GM19351 (cell line): Measurements from ENCODE around the gene KAT2B.

Source experiments
- ATAC-seq: cut with Tn5 transposase; IDR thresholded peaks from one replicate; pipeline ENCODE4 v1.9.1; 2021; ENCODE audit warnings: mild to moderate bottlenecking, moderate library complexity; ENCODE audit not compliant: unreplicated experiment

The KAT2B gene

GRCh38 chr3:20095470-20095869 is 55.2 kb downstream of the KAT2B start:
- ATAC-seq: no peak

GRCh38 chr3:20096135-20096685 is 56.0 kb downstream of the KAT2B start:
- no peak for ATAC-seq

- no peak for ATAC-seq
Observed at GRCh38 chr3:20097015-20097414, 56.8 kb downstream of the KAT2B start.

DNA sequence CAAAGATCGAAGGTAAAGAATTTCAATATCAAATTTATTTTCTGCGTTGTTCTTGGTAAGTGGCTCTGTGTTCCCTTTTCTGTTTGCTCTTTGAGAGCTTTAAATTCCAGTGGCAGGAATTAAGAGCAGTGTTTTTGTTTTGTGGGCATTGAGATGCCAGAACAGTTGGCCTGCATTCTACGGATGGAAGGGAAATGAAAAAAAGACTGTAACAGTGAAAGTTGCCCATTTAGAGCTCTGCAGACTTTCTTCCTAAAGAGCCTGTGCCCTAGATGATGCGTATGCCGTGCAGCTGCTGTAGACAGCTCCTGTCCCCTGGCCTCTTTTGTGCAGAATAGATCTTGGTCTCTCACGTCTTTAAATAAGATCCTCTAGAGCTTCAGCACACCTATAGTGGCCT is 58.8 kb downstream of the KAT2B start:
- no peak for ATAC-seq

DNA sequence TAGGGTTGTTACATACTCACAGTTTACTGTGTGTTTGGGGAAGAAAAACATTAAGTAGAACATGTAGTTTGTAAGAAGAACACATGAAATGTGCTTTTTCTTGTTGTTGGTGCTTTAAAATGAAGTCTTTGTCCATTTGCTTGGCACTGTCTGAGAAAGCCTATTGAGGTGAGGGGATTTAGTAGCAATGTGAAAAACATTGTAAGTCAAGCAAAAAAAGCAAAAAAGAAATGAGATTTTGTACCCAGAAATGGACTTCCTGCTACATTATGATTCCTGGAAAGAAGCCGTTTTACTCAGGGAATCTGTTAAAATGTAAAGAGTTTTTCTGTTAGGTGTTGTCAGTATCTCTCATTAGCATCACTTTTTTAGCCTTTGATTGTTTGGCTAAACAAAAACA is 59.9 kb downstream of the KAT2B start:
- no peak for ATAC-seq

DNA sequence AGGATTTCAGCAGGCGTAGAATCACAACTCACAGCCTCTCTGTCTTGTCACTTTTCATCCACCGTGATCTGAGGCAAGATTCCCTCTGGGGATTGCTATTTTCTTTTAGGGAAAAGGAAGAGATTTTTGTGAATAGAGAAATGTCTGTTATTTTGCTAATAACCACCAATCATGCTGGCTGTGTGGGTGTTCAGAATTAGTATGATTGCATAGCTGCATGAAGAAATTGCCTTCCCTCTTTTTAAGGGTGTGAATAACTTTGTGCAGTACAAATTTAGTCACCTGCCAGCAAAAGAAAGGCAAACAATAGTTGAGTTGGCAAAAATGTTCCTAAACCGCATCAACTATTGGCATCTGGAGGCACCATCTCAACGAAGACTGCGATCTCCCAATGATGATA is 60.8 kb downstream of the KAT2B start:
- ATAC-seq: no peak

DNA sequence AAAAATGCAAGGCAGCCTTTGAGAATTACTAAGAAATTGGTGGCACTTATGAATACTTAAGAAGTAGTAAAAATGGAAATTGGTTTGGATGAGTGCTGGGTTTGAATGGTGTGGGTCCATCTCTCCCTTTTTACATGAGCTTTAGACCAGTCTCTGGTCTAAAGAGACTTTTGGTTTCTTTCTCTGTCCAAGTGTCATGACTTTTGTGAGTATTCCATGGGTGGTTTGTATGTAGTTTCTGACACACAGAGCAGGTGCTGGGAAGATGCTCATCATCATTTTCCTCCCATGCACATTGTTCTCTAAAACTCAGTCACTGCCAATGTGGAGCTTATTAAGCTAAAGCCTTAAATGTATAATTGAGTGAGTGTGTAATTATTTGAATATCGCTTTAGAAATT is 63.5 kb downstream of the KAT2B start:
- peak; percentile 8 for ATAC-seq

GRCh38 chr3:20104167-20104661 is 64.0 kb downstream of the KAT2B start:
- ATAC-seq: peak; percentile 73

GRCh38 chr3:20105513-20106280 is 65.5 kb downstream of the KAT2B start:
- ATAC-seq: no peak

DNA sequence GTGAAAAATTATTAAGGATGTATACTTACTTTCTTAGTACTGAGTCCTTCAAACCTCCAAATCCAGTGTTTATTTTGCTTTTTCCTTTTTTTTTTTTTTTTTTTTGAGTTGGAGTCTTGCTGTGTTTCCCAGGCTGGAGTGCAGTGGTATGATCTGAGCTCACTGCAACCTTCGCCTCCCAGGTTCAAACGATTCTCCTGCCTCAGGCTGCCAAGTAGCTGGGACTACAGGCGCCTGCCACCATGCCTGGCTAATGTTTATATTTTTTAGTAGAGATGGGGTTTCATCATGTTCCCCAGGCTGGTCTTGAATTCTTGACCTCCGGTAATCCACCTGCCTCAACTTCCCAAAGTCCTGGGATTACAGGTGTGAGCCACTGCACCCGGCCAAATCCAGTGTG is 67.5 kb downstream of the KAT2B start:
- no peak for ATAC-seq

- no peak for ATAC-seq
Observed at GRCh38 chr3:20108869-20109268, 68.6 kb downstream of the KAT2B start.

DNA sequence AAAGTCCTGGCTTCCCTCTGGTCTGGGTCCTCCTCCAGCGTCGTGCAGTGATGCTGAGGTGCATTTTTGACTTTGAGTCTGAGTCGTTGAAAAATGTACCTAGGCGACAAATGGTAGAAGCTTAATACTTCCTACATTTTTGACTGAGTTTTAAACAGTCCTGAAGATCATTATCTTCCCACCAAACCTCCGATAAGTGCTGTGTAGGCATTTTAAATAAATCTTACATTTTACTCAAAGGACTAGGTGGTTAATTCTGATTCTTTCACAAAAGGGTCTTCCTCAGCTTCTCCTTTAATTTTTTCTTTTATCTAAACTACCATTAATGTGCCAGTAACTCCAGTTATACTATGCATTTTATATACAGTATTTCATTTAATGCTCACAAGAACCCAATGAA is 70.6 kb downstream of the KAT2B start:
- ATAC-seq: no peak

GRCh38 chr3:20111836-20112235 is 71.6 kb downstream of the KAT2B start:
- ATAC-seq: no peak

GRCh38 chr3:20121088-20121487 is 80.8 kb downstream of the KAT2B start:
- ATAC-seq: no peak

GRCh38 chr3:20123131-20123652 is 82.9 kb downstream of the KAT2B start:
- no peak for ATAC-seq

- ATAC-seq: no peak
Observed at GRCh38 chr3:20125289-20125688, 85.0 kb downstream of the KAT2B start.

DNA sequence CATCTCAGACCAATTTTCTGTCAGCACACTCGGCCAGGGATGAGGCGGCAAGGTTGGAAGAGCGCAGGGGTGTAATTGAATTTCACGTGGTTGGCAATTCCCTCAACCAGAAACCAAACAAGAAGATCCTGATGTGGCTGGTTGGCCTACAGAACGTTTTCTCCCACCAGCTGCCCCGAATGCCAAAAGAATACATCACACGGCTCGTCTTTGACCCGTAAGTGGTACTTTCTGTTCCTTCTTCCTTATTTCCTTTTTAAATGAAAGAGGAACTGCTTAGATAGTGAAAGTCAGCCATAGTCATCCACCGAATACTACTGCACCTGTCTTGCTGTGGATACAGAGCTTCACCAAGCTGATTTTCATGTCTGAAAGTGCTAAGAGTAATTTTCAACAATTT is 85.7 kb downstream of the KAT2B start:
- peak; percentile 99 for ATAC-seq

- no peak for ATAC-seq
Observed at GRCh38 chr3:20128358-20128757, 88.1 kb downstream of the KAT2B start.

- ATAC-seq: no peak
Observed at GRCh38 chr3:20130106-20130505, 89.9 kb downstream of the KAT2B start.

DNA sequence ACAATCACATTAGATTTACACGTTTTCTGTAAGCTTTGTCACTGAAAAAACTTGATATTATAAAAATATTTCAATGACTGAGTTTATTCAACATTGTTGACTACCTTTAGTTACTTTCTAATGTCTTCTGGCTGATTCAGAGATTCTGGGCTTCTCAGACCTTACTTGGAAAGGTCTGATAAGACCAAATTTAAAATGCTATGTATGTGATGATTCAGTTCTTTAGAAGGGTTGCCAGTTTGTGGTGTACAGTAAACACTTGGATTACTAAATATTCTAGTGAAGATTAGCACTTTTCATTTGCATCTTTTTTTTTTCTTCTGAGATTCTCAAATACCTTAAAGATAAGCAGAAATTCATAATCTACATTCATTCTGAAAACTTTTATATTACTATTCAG is 96.0 kb downstream of the KAT2B start:
- ATAC-seq: no peak

GRCh38 chr3:20137647-20138046 is 97.4 kb downstream of the KAT2B start:
- ATAC-seq: no peak

- no peak for ATAC-seq
Observed at GRCh38 chr3:20140881-20141280, 100.6 kb downstream of the KAT2B start.
